GM19240 (cell line): ENCODE results near the gene PRKCG.
"Not testable (repeated sequence)": the region's sequence is repeated elsewhere in the genome, so short reads cannot be mapped to it uniquely, and the experiment has no call there.

ENCODE experiments used
- DNase-seq: peaks from one replicate; pipeline ENCODE4 v3.0.0; 2011; ENCODE audit warnings: low spot score; ENCODE audit not compliant: insufficient read length

The PRKCG gene

DNA sequence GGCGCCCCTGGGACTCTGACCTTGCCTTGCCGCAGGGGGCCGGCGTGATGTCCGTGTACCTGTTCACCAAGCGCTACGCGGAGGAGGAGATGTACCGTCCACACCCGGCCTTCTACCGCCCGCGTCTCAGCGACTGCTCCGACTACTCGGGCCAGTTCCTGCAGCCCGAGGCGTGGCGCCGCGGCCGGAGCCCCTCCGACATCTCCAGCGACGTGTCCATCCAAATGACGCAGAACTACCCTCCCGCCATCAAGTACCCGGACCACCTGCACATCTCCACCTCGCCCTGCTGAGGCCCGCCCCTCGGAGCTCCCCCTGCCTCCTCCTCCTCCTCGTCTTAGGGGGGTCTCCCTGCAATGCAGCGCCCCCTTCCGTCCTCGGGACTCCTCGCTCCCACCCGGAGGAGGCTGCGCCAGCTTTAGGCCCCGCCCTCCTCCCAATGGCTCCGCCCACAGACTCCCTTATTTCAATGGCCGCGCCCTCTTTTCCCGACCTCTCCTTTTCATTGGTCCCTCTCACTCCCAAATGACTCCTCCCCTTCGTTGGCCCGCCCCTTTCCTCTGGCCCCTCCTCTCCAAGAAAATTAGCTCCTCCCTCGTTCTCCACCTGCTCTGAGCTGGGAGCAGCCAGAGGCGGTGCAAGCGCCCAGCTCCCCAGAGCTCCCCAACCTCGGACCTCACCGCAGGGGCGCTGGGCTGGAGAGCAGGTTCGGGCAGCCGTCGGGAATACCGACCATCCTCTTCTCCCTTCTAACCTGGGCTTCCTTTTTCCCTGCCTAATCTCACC is 60.2 kb downstream of the PRKCG start:
- DNase-seq, result no peak

DNA sequence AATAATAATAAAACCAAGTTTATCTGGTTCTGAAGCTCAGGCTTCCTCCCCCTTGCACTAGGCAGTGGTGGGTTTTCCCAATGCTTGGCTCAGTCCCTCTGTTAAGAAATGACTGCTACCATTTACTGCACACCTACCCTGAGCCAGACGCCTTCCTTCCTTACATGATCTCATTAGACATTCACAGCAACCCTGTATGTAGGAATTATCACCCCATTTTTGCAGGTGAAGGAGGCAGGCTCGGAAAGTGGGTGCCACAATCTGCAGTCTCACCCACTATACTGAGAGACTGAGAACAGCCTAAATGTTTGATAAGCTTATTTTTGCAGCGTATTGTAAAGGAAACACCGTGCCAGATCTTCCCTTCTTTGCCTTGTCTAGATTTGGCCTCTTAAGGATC is 62.4 kb downstream of the PRKCG start:
- no peak for DNase-seq

GRCh38 chr19:53944933-53945332 is 62.9 kb downstream of the PRKCG start:
- DNase-seq, result no peak

- no peak for DNase-seq
Observed at GRCh38 chr19:53945441-53945840, 63.4 kb downstream of the PRKCG start.

GRCh38 chr19:53945998-53946397 is 64.0 kb downstream of the PRKCG start:
- no peak for DNase-seq

- DNase-seq, result no peak
Observed at GRCh38 chr19:53947624-53948023, 65.6 kb downstream of the PRKCG start.

- not testable (repeated sequence) for DNase-seq
Observed at GRCh38 chr19:53948611-53949010, 66.6 kb downstream of the PRKCG start.

- DNase-seq, result no peak
Observed at GRCh38 chr19:53951436-53951835, 69.4 kb downstream of the PRKCG start.

- no peak for DNase-seq
Observed at GRCh38 chr19:53951947-53952346, 70.0 kb downstream of the PRKCG start.

- DNase-seq, result no peak
Observed at GRCh38 chr19:53953383-53953782, 71.4 kb downstream of the PRKCG start.
